ENCODE measurements around the gene QSOX2.

QSOX2 gene

DNA sequence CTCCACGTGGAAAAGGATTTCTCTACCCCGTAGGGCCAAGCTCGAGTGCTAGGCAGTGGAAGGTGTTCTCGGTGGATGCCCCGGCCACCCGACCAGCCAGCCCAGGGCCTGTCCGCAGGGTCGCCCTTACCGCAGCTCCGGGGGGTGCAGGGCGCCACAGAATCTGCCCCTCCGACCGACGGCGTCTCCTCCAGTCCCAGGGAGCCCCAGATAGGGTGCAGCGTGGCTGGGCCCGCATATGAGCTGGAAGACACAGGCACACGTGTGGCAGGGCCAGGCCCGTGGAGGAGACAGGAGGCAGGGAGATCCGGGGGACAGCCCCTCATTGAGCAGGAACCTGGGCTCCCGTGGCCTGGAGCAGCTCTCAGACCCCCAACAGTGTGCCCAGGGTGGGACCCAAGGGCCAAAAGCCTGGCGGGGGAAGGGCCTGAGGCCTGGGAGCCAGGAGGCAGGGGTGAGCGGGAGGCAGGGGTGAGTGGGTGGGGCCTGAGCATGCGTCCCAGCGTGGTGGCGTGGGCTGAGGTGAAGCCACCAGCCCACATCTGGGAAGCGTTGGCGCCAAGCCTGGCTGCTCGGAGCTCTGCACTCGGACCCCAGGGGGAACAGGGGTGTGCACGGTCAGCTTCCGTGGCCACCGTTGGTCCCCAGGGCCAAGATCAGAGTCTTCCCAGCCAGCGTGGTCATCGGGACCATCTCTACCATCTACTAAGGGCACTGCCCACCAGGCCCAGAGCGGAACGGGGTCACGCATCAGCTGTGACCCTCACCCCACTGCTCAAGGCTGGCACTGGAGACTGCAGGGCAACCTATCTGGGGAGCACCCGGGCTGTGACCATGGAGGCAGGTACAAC is 36.0 kb upstream of the QSOX2 start:
- Histone ChIP-seq H3K4me3 (ENCODE audit: insufficient read depth, low read depth, low read length) (no peak overlapping the region), H3K27me3 (ENCODE audit: control insufficient read depth, insufficient read depth, low read length, poor library complexity, severe bottlenecking) (no peaks in the 10 kb centered on the region), H3K27ac (ENCODE audit: insufficient read depth, low read depth, low read length, poor library complexity, severe bottlenecking) (no peak overlapping the region), H3K36me3 (ENCODE audit: control insufficient read depth, insufficient read depth, low read length) (no peaks in the 10 kb centered on the region), H3K4me1 (ENCODE audit: control insufficient read depth, insufficient read depth, low read length) (peaks cover 3% of the 10 kb centered on the region), H3K9me3 (ENCODE audit: control insufficient read depth, low read length) (no peaks in the 10 kb centered on the region)
- 91 to 92% methylated on average over 39 of the region's 39 CpGs for WGBS, 2 experiments

DNA sequence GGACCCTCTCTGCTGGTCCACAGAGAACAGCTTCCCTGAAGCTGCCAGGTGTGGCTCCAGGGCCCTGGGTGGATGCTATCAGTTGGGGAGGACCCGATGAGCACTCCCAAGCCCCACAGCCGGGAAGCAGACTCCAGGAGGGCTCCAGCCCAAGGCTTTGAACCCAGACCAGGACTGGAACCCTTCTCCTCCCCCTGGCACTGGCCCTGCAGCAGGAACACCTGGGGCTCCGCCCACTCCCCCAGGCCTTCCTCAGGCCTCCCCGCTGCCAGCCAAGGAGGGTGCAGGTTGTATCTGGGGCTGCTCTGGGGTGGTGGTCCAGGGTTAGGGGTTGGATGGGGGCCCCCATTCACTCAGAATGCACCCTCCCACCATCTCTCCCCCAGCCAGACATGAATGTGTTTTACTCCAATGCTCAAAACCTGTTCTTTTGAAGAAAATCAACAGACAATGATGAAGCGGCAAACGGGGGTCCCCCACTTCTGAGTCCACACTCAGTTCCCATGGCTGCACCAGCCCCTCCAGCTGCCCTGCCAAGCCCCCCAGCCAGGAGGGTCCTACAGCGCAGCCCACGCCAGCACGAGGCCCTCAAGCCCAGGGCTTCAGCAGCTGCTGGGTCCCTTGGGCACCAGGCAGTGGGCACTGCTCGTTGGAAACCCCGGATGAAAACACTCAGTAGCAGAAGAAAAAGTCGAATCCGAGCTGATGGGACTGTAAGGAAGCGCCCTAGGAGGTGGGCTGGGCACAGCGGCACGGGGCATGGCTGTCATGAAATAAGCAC is 35.1 kb upstream of the QSOX2 start:
- Histone ChIP-seq H3K4me3 (ENCODE audit: insufficient read depth, low read depth, low read length) (no peak overlapping the region), H3K36me3 (ENCODE audit: control insufficient read depth, insufficient read depth, low read length) (no peaks in the 10 kb centered on the region), H3K27ac (ENCODE audit: insufficient read depth, low read depth, low read length, poor library complexity, severe bottlenecking) (no peak overlapping the region), H3K9me3 (ENCODE audit: control insufficient read depth, low read length) (no peaks in the 10 kb centered on the region), H3K27me3 (ENCODE audit: control insufficient read depth, insufficient read depth, low read length, poor library complexity, severe bottlenecking) (no peaks in the 10 kb centered on the region), H3K4me1 (ENCODE audit: control insufficient read depth, insufficient read depth, low read length) (peaks cover 7% of the 10 kb centered on the region)
- 91 to 92% methylated on average over 16 of the region's 16 CpGs for WGBS, 2 experiments

DNA sequence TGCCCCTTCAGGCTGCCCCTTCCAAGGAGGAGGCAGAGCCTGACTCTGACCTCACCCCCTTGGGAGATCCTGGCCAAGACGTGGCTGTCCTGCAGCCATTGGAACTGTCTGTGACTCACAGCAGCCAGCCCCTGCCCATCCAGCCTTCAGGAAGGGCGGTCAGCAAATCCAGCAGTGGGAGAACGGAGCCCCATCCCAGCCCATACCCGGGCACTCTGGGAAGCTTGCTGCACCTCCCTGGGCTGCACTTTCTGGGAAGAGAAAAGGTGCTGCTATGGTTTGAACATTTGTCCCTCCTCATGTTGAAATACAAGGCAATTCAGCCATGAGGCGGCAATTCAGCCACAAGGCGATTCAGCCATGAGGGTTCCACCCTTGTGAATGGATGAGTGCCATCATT is 33.9 kb upstream of the QSOX2 start:
- H3K36me3 ChIP-seq (ENCODE audit: control insufficient read depth, insufficient read depth, low read length), result no peaks in the 10 kb centered on the region
- no peak overlapping the region for H3K4me3 ChIP-seq (ENCODE audit: insufficient read depth, low read depth, low read length)
- H3K27me3 ChIP-seq (ENCODE audit: control insufficient read depth, insufficient read depth, low read length, poor library complexity, severe bottlenecking), result no peaks in the 10 kb centered on the region
- peaks cover 8% of the 10 kb centered on the region for H3K4me1 ChIP-seq (ENCODE audit: control insufficient read depth, insufficient read depth, low read length)
- 89% methylated on average over 6 of the region's 6 CpGs for WGBS, 2 experiments
- H3K27ac ChIP-seq (ENCODE audit: insufficient read depth, low read depth, low read length, poor library complexity, severe bottlenecking), result no peak overlapping the region
- no peaks in the 10 kb centered on the region for H3K9me3 ChIP-seq (ENCODE audit: control insufficient read depth, low read length)

DNA sequence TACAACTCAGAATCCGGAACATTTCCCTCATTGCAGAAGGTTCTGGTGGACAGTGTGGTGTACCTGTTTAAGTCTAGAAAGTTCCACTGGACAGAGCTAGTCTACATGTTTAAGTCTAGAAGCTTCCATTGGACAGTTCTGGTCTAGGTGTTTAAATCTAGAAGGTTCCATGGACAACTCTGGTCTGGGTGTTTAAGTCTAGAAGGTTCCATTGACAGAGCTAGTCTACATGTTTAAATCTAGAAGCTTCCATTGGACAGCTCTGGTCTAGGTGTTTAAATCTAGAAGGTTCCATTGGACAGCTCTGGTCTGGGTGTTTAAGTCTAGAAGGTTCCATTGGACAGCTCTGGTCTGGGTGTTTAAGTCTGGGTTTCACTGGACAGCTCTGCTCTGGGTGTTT is 33.3 kb upstream of the QSOX2 start:
- Histone ChIP-seq H3K4me3 (ENCODE audit: insufficient read depth, low read depth, low read length) (no peak overlapping the region), H3K4me1 (ENCODE audit: control insufficient read depth, insufficient read depth, low read length) (peaks cover 8% of the 10 kb centered on the region), H3K27ac (ENCODE audit: insufficient read depth, low read depth, low read length, poor library complexity, severe bottlenecking) (no peak overlapping the region), H3K27me3 (ENCODE audit: control insufficient read depth, insufficient read depth, low read length, poor library complexity, severe bottlenecking) (no peaks in the 10 kb centered on the region), H3K36me3 (ENCODE audit: control insufficient read depth, insufficient read depth, low read length) (no peaks in the 10 kb centered on the region), H3K9me3 (ENCODE audit: control insufficient read depth, low read length) (no peaks in the 10 kb centered on the region)
- 90 to 96% methylated on average over 1 of the region's 1 CpG for WGBS, 2 experiments

DNA sequence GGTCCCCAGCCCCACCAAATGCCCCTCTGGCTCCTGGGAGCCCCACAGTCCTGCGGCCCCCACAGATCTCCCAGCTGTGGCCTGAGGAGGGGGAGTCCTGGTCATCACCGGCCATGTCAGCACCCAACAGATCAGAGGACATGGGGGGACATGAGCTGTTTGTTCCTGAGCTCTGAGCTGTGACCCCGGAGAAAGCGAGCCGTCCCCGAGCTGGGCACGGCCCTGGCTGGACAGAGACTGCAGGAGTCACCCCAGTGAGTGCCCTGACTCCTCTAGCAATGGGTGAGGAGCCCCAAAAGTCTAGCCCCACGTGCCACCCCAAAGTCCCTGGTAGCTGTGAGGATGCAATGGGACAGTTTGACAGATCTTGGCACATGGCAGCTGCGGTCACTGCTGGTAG is 32.6 kb upstream of the QSOX2 start:
- no peaks in the 10 kb centered on the region for H3K9me3 ChIP-seq (ENCODE audit: control insufficient read depth, low read length)
- H3K4me3 ChIP-seq (ENCODE audit: insufficient read depth, low read depth, low read length), result no peak overlapping the region
- H3K4me1 ChIP-seq (ENCODE audit: control insufficient read depth, insufficient read depth, low read length), result peaks cover 4% of the 10 kb centered on the region
- H3K36me3 ChIP-seq (ENCODE audit: control insufficient read depth, insufficient read depth, low read length), result no peaks in the 10 kb centered on the region
- H3K27me3 ChIP-seq (ENCODE audit: control insufficient read depth, insufficient read depth, low read length, poor library complexity, severe bottlenecking), result no peaks in the 10 kb centered on the region
- 90 to 92% methylated on average over 9 of the region's 9 CpGs for WGBS, 2 experiments
- no peak overlapping the region for H3K27ac ChIP-seq (ENCODE audit: insufficient read depth, low read depth, low read length, poor library complexity, severe bottlenecking)

DNA sequence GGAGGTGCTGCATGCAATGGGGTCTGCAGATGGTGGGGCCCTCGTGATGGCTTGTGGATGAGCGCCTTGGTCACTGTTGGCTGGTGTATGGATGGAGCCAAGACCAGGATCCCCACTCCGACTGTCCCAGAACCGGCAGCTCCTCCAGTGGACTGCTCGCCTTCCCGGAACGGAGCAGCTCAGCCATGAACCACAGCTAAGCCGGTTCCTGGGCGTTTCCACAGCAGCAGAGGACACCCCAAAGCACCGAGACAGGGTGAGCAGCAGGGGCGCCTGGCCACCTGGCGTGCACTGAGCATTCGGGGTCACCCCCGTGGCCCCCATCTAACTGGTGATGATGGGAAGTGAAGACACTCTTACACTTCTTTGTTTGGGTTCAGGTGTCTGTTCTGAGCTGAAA is 32.1 kb upstream of the QSOX2 start:
- WGBS, 2 experiments, result 93 to 94% methylated on average over 14 of the region's 14 CpGs

DNA sequence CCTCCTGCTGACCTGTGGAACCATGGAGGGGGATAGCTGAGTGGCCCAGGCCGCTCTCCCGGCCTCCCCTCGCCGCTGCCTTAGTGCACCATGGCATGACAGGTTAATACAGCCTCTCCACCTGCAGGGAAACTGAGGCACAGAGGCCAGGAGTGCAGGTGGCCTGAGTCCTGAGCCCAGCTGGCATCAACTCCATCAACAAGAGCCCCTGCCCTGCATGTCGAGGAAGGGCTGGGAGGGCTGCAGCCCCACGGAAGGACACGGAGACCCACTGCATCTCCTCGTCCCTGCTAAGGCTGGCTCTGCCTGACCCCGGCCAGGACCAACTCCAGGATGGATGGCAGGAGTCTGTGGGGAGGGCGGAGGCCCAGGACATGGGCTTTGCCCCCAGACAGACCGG is 31.1 kb upstream of the QSOX2 start:
- no peak overlapping the region for H3K27ac ChIP-seq (ENCODE audit: insufficient read depth, low read depth, low read length, poor library complexity, severe bottlenecking)
- no peaks in the 10 kb centered on the region for H3K9me3 ChIP-seq (ENCODE audit: control insufficient read depth, low read length)
- no peaks in the 10 kb centered on the region for H3K36me3 ChIP-seq (ENCODE audit: control insufficient read depth, insufficient read depth, low read length)
- no peaks in the 10 kb centered on the region for H3K27me3 ChIP-seq (ENCODE audit: control insufficient read depth, insufficient read depth, low read length, poor library complexity, severe bottlenecking)
- H3K4me1 ChIP-seq (ENCODE audit: control insufficient read depth, insufficient read depth, low read length), result peaks cover 4% of the 10 kb centered on the region
- no peak overlapping the region for H3K4me3 ChIP-seq (ENCODE audit: insufficient read depth, low read depth, low read length)
- 90 to 91% methylated on average over 11 of the region's 11 CpGs for WGBS, 2 experiments

More for the DNA sequence above, 32.1 kb upstream of the QSOX2 start:
- Histone ChIP-seq H3K27ac (ENCODE audit: insufficient read depth, low read depth, low read length, poor library complexity, severe bottlenecking) (no peak overlapping the region), H3K27me3 (ENCODE audit: control insufficient read depth, insufficient read depth, low read length, poor library complexity, severe bottlenecking) (no peaks in the 10 kb centered on the region), H3K9me3 (ENCODE audit: control insufficient read depth, low read length) (no peaks in the 10 kb centered on the region), H3K4me1 (ENCODE audit: control insufficient read depth, insufficient read depth, low read length) (peaks cover 4% of the 10 kb centered on the region), H3K4me3 (ENCODE audit: insufficient read depth, low read depth, low read length) (no peak overlapping the region), H3K36me3 (ENCODE audit: control insufficient read depth, insufficient read depth, low read length) (no peaks in the 10 kb centered on the region)

DNA sequence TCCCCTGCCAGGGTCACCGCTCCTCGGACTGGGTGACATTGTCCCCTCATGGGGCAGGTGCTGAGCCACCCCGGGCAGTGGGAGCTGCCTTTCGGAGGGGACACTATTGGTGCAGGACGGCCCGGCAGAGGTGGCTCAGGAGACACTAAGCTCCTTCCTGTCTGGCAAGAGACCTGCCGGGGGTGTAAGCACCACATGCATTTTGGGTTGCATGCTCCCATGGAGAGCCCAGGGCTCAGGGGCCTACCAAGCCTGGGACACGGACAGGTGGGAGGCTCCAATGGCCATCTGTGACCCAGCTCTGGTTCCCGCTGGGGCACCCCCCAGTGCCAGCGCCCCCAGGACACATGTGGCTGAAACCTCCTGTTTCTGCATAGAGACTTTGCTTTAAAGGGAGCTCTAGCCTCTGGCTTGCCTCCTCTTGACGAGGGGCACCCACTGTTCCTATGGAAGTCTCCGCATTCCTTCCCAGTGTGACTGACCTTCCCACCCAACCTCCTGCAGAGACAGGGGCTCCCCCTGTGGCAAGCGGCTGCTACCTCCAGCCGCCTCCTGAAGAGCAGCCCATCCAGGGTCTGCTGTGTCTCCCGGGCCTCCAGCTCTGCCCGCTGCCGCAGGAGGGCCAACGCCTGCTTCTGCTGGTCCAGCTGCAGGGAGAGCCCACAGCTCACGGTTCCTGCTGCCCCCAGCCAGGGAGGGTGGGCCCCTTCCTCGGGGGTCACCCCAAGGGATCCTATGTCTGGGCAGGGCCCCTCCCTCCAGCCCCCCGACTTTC is 30.2 kb upstream of the QSOX2 start:
- Histone ChIP-seq H3K4me3 (ENCODE audit: insufficient read depth, low read depth, low read length) (no peak overlapping the region), H3K36me3 (ENCODE audit: control insufficient read depth, insufficient read depth, low read length) (no peaks in the 10 kb centered on the region), H3K27ac (ENCODE audit: insufficient read depth, low read depth, low read length, poor library complexity, severe bottlenecking) (no peak overlapping the region), H3K27me3 (ENCODE audit: control insufficient read depth, insufficient read depth, low read length, poor library complexity, severe bottlenecking) (no peaks in the 10 kb centered on the region), H3K9me3 (ENCODE audit: control insufficient read depth, low read length) (no peaks in the 10 kb centered on the region), H3K4me1 (ENCODE audit: control insufficient read depth, insufficient read depth, low read length) (peaks cover 4% of the 10 kb centered on the region)
- 79 to 82% methylated on average over 21 of the region's 21 CpGs for WGBS, 2 experiments

DNA sequence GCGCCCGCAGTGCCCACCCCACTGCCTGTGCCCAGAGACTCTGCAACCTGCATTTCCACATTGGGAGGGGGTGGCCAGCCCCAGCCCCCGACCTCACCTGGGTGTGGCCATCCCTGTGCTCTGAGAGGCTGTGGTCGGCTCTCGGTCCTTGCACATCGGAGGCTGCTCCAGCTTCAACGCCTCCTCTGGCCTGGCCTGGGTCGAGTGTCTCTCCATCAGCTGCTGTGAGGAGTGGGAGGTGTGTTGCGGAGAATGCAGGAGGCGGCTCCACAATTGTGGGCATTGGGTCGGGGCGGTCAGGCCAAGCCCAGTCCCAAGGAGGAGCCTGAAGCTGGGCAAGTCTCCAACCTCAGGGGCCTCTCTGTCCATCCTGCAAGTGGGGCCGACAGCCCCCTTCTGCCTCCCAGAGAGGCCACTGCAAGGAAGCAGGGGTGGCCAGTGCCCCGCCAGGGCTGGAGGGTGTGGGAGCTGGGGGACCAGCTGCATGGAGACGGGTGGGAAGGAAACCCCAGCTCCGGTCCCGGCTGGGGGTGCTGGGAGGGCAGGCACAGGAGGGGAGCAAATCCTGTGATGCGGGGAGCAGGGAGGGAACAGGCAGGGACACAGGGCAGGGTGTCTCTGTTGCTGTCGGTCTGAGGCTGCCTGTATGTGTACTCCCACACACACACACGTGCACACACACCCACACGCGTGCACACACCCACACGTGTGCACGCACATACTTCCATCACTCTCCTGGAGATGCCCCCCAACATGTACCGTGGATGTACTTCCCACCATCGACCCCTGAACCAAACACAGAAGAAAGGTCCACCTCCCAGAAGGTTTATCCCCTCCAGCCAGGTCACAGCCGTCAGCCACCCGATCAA is 29.4 kb upstream of the QSOX2 start:
- H3K36me3 ChIP-seq (ENCODE audit: control insufficient read depth, insufficient read depth, low read length), result no peaks in the 10 kb centered on the region
- H3K27me3 ChIP-seq (ENCODE audit: control insufficient read depth, insufficient read depth, low read length, poor library complexity, severe bottlenecking), result no peaks in the 10 kb centered on the region
- WGBS, 2 experiments, result 91% methylated on average over 28 of the region's 28 CpGs
- no peak overlapping the region for H3K27ac ChIP-seq (ENCODE audit: insufficient read depth, low read depth, low read length, poor library complexity, severe bottlenecking)
- no peaks in the 10 kb centered on the region for H3K9me3 ChIP-seq (ENCODE audit: control insufficient read depth, low read length)
- peaks cover 4% of the 10 kb centered on the region for H3K4me1 ChIP-seq (ENCODE audit: control insufficient read depth, insufficient read depth, low read length)
- no peak overlapping the region for H3K4me3 ChIP-seq (ENCODE audit: insufficient read depth, low read depth, low read length)

Data from ectodermal cell (in vitro differentiated cells).